OCI-LY7 (cell line): ENCODE data around the gene SART3.

Experiments
- EZH2phosphoT487 ChIP-seq: fragments of 200-600 bp; sonication (generic); IDR thresholded peaks from 2 replicates; pipeline ENCODE4 v1.6.1; 2018; ENCODE audit warnings: low read depth, borderline replicate concordance, mild to moderate bottlenecking, mixed run types, antibody characterized with exemption, low read length, moderate library complexity, mixed read lengths
- TF ChIP-seq, protein P1 (sequence below): fragments of 200-600 bp; sonication (generic); conservative IDR thresholded peaks from 2 replicates; pipeline ENCODE4 v1.5.1; 2014; ENCODE audit warnings: mild to moderate bottlenecking, antibody characterized with exemption, low read length, moderate library complexity, mixed read lengths

DNA sequence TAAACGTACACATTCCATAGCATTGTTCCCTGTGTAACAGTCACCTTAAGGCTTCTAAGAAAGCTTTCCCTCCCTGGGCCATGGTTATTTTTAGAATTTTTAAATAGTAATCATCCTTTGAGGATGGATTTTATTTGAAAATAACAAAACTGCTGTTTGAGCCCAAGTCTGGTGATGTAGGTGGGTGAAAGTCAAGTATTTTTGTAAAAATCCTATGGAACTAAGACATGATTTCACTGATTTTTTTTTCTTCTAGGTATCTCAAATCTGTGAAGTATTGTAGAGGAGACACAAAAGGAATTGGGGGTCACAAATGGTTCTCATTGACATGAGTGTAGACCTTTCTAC, 2.8 kb upstream of the SART3 start:
- TF ChIP-seq, protein P1, sequence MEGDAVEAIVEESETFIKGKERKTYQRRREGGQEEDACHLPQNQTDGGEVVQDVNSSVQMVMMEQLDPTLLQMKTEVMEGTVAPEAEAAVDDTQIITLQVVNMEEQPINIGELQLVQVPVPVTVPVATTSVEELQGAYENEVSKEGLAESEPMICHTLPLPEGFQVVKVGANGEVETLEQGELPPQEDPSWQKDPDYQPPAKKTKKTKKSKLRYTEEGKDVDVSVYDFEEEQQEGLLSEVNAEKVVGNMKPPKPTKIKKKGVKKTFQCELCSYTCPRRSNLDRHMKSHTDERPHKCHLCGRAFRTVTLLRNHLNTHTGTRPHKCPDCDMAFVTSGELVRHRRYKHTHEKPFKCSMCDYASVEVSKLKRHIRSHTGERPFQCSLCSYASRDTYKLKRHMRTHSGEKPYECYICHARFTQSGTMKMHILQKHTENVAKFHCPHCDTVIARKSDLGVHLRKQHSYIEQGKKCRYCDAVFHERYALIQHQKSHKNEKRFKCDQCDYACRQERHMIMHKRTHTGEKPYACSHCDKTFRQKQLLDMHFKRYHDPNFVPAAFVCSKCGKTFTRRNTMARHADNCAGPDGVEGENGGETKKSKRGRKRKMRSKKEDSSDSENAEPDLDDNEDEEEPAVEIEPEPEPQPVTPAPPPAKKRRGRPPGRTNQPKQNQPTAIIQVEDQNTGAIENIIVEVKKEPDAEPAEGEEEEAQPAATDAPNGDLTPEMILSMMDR: peak; percentile 67; the same call in 1 of the 2 replicates
- TF ChIP-seq EZH2phosphoT487: no peak
